ENCODE data around the gene RAD18. TPM values are rescaled to one million over a fixed set of nuclear protein-coding genes. Genes with fewer than 3 reads are reported as not detected.

RAD18 gene
- total and polyA plus RNA-seq, 2 experiments from 2014 or later = 6.0 to 6.5 TPM

GRCh38 chr3:8952130-8952529 is 11.1 kb downstream of the RAD18 start:
- Histone ChIP-seq H3K9me2 (replicated peaks; ENCODE audit: insufficient read depth) (no peaks in the 10 kb centered on the region), H2AFZ (no peak overlapping the region), H3K27me3 (no peaks in the 10 kb centered on the region), H3K9me3 (ENCODE audit: low read depth) (no peaks in the 10 kb centered on the region), H4K20me1 (ENCODE audit: insufficient read depth, poor library complexity, severe bottlenecking) (no peaks in the 10 kb centered on the region), H3K79me2 (peaks cover 16% of the 10 kb centered on the region), H3K4me2 (no peak overlapping the region), H3K27ac (no peak overlapping the region), H3K36me3 (replicated peaks; ENCODE audit: insufficient read depth, low read depth) (no peaks in the 10 kb centered on the region), H3K4me1 (ENCODE audit: insufficient read depth) (peaks cover 4% of the 10 kb centered on the region), H3K4me3 (no peak overlapping the region)
- DNase-seq (ENCODE audit: low spot score) = no peak
- TF ChIP-seq CTCF (IDR thresholded peaks at IDR 0.05; ENCODE audit: poor library complexity) = no peak

DNA sequence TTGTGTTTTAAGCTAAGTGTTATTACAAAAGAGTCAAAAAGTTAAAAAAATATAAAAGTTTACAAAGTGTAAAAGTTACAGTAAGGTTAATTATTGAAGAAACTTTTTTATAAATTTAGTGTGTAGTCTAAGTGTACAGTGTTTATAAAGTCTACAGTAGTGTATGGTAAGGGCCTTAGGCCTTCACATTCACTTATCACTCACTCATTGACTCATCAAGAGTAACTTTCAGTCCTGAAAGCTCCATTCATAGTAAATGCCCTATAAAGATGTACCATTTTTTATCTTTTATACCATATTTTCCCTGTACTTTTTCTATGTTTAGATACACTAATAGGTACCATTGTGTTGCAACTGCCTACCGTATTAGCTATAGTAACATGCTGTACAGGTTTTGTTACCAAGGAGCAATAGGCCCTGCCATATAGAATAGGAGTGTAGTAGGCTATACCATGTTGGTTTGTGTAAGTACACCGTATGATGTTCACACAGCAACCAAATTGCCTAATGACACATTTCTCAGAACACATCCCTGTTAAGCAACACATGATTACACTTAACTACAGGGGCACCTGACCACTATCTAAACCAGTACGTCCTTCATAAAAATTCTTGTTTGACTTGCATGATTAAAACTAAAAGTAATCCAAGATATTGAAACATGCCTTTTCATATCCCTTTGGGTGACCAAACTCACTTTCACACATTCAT is 17.2 kb downstream of the RAD18 start:
- H2AFZ ChIP-seq = no peak overlapping the region
- no peak overlapping the region for H3K4me2 ChIP-seq
- no peaks in the 10 kb centered on the region for H3K9me2 ChIP-seq (replicated peaks; ENCODE audit: insufficient read depth)
- no peak overlapping the region for H3K4me3 ChIP-seq
- no peaks in the 10 kb centered on the region for H3K4me1 ChIP-seq (ENCODE audit: insufficient read depth)
- peaks cover 4% of the 10 kb centered on the region for H3K79me2 ChIP-seq
- H3K27me3 ChIP-seq = no peaks in the 10 kb centered on the region
- WGBS (ENCODE audit: low lambda C conversion rate, missing lambda C conversion rate) = 81% methylated on average over 3 of the region's 3 CpGs
- TF ChIP-seq CTCF (IDR thresholded peaks at IDR 0.05; ENCODE audit: poor library complexity) = no peak
- no peak for TF ChIP-seq EZH2 (IDR thresholded peaks at IDR 0.05; ENCODE audit: borderline replicate concordance)
- no peak for TF ChIP-seq EZH2phosphoT487 (IDR thresholded peaks at IDR 0.05; ENCODE audit: low read depth, severe bottlenecking, unreplicated experiment)
- peaks cover 7% of the 10 kb centered on the region for H3K9me3 ChIP-seq (ENCODE audit: low read depth)
- H3K27ac ChIP-seq = no peak overlapping the region
- no peaks in the 10 kb centered on the region for H3K36me3 ChIP-seq (replicated peaks; ENCODE audit: insufficient read depth, low read depth)
- H4K20me1 ChIP-seq (ENCODE audit: insufficient read depth, poor library complexity, severe bottlenecking) = no peaks in the 10 kb centered on the region
- DNase-seq (ENCODE audit: low spot score) = no peak

GRCh38 chr3:8942746-8943488 is 20.4 kb downstream of the RAD18 start:
- Histone ChIP-seq H3K27ac (no peak overlapping the region), H3K4me3 (no peak overlapping the region), H3K4me2 (no peak overlapping the region), H3K4me1 (ENCODE audit: insufficient read depth) (no peaks in the 10 kb centered on the region), H3K9me3 (ENCODE audit: low read depth) (peaks cover 7% of the 10 kb centered on the region), H3K36me3 (replicated peaks; ENCODE audit: insufficient read depth, low read depth) (no peaks in the 10 kb centered on the region), H2AFZ (no peak overlapping the region), H3K79me2 (no peaks in the 10 kb centered on the region), H3K27me3 (no peaks in the 10 kb centered on the region), H3K9me2 (replicated peaks; ENCODE audit: insufficient read depth) (no peaks in the 10 kb centered on the region), H4K20me1 (ENCODE audit: insufficient read depth, poor library complexity, severe bottlenecking) (no peaks in the 10 kb centered on the region)
- 96% methylated on average over 4 of the region's 4 CpGs for WGBS (ENCODE audit: low lambda C conversion rate, missing lambda C conversion rate)
- TF ChIP-seq EZH2 (IDR thresholded peaks at IDR 0.05; ENCODE audit: borderline replicate concordance) = no peak
- TF ChIP-seq EZH2phosphoT487 (IDR thresholded peaks at IDR 0.05; ENCODE audit: low read depth, severe bottlenecking, unreplicated experiment) = no peak
- TF ChIP-seq CTCF (IDR thresholded peaks at IDR 0.05; ENCODE audit: poor library complexity) = no peak
- no peak for DNase-seq (ENCODE audit: low spot score)

Measured in hepatocyte (in vitro differentiated cells).